Neural progenitor cell (in vitro differentiated cells): ENCODE results near the gene ELFN1. TPM values are rescaled to one million over a fixed set of nuclear protein-coding genes. Genes with fewer than 3 reads are reported as not detected.

ENCODE experiments used
- DNase-seq: peaks from one replicate; pipeline ENCODE4 v3.0.0-alpha.2; 2016; ENCODE audit warnings: low spot score
- H2AFZ ChIP-seq: fragments of 200-600 bp; sonication (generic); replicated peaks from 2 replicates; pipeline ENCODE4 v1.6.1; 2016; ENCODE audit warnings: antibody characterized with exemption
- H3F3A ChIP-seq: fragments of 200-600 bp; sonication (generic); 2 replicates; pipeline ENCODE4 v1.6.1; 2016; ENCODE audit warnings: antibody characterized with exemption, low read depth
- H3K27ac ChIP-seq: fragments of 200-600 bp; sonication (generic); 2 replicates; pipeline ENCODE4 v1.5.1; 2016; ENCODE audit warnings: mild to moderate bottlenecking
- H3K27me3 ChIP-seq: fragments of 200-600 bp; sonication (generic); 2 replicates; pipeline ENCODE4 v1.6.1; 2016; ENCODE audit warnings: mild to moderate bottlenecking, moderate library complexity
- H3K36me3 ChIP-seq: fragments of 200-600 bp; sonication (generic); 2 replicates; pipeline ENCODE4 v1.5.1; 2016
- H3K4me1 ChIP-seq: fragments of 200-600 bp; sonication (generic); 2 replicates; pipeline ENCODE4 v1.6.1; 2016; ENCODE audit warnings: mixed run types
- H3K4me2 ChIP-seq: fragments of 200-600 bp; sonication (generic); 2 replicates; pipeline ENCODE4 v1.6.1; 2016
- H3K4me3 ChIP-seq: fragments of 200-600 bp; sonication (generic); 2 replicates; pipeline ENCODE4 v1.5.1; 2016
- H3K79me2 ChIP-seq: fragments of 200-600 bp; sonication (generic); 2 replicates; pipeline ENCODE4 v1.6.1; 2016; ENCODE audit warnings: low read depth
- H3K9ac ChIP-seq: fragments of 200-600 bp; sonication (generic); 2 replicates; pipeline ENCODE4 v1.6.1; 2016
- H3K9me3 ChIP-seq: fragments of 200-600 bp; sonication (generic); 2 replicates; pipeline ENCODE4 v1.5.1; 2016; ENCODE audit warnings: low read depth
- H4K20me1 ChIP-seq: fragments of 200-600 bp; sonication (generic); 2 replicates; pipeline ENCODE4 v1.6.1; 2016; ENCODE audit warnings: low read depth
- H3K27ac Mint-ChIP-seq: 3 replicates; pipeline ENCODE4 v1.8.0; 2021; ENCODE audit warnings: mixed read lengths
- H3K27me3 Mint-ChIP-seq: 2 replicates; pipeline ENCODE4 v1.8.0; 2022; ENCODE audit warnings: low read depth, mild to moderate bottlenecking, inconsistent platforms, moderate library complexity, mixed read lengths; ENCODE audit not compliant: insufficient read depth
- H3K36me3 Mint-ChIP-seq: 3 replicates; pipeline ENCODE4 v1.8.0; 2021; ENCODE audit warnings: mixed read lengths
- H3K4me1 Mint-ChIP-seq: 3 replicates; pipeline ENCODE4 v1.8.0; 2021; ENCODE audit warnings: mixed read lengths
- H3K4me3 Mint-ChIP-seq: 3 replicates; pipeline ENCODE4 v1.8.0; 2021; ENCODE audit warnings: mild to moderate bottlenecking, moderate library complexity, mixed read lengths
- H3K9me3 Mint-ChIP-seq: 3 replicates; pipeline ENCODE4 v1.8.0; 2020; ENCODE audit warnings: mixed read lengths
- CTCF ChIP-seq: fragments of 200-600 bp; sonication (generic); IDR thresholded peaks from 2 replicates; pipeline ENCODE4 v1.5.1; 2017; ENCODE audit warnings: antibody characterized with exemption, mild to moderate bottlenecking
- EZH2 ChIP-seq: fragments of 200-600 bp; sonication (generic); IDR thresholded peaks from 2 replicates; pipeline ENCODE4 v1.6.1; 2017; ENCODE audit warnings: antibody characterized with exemption, mild to moderate bottlenecking, moderate library complexity
- EZH2phosphoT487 ChIP-seq: fragments of 200-600 bp; sonication (generic); IDR thresholded peaks from 2 replicates; pipeline ENCODE4 v1.6.1; 2017; ENCODE audit warnings: antibody characterized with exemption
- total RNA-seq: library from RNA; depleted of rRNA; stranded (reverse); fragments of >200 nt; gene quantifications from 2 replicates; pipeline ENCODE4 v1.2.3, GENCODE V29; 2015; ENCODE audit warnings: low replicate concordance

The ELFN1 gene
- total RNA-seq, 1 donor from 2014 or later: 2.2 TPM

GRCh38 chr7:1758028-1758858, 88.2 kb downstream of the ELFN1 start:
- H3K27me3 Mint-ChIP-seq: peaks cover 32% of the 10 kb centered on the region

DNA sequence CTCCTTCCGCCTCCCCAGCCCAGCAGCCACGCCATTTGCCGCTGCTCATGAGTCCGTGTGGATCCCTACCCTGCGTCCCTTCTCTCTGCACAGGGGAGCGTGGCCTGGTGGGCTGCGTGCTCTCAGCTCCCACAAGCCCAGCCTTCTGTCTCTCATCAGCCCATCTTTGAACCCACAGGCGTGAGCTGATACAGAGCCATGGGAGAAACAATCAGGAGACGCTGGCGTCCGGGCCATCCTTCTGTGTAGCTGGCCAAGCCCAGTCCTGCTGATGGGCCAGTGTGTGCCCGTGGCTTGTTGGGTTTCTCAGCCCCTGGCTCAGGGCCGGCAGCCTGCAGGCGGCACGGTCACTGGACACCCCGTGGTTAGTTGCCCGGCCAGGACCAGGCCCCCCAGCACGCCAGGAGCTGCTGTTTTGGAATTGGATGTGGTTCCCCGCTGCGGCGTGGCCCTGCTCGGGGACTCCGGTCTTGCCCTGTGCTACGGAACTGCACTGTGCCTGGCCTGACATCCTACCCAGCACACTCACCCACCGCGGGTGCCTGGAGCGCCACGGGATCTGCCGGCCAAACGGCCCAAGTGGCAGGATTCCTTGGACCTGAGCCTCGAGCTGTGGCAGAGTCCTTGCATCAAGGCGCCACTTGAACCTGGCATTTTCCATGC, 88.9 kb downstream of the ELFN1 start:
- TF ChIP-seq EZH2phosphoT487 (no peak), CTCF (no peak), EZH2 (no peak)
- Mint-ChIP-seq H3K36me3 (no peaks in the 10 kb centered on the region), H3K27me3 (peaks cover 32% of the 10 kb centered on the region)

More at GRCh38 chr7:1758028-1758858, 88.2 kb downstream of the ELFN1 start:
- TF ChIP-seq EZH2 (no peak), CTCF (peak; percentile 53), EZH2phosphoT487 (no peak)
- H3F3A ChIP-seq: peaks cover 7% of the 10 kb centered on the region
- peaks cover 11% of the 10 kb centered on the region for H3K9me3 Mint-ChIP-seq
- H3K27ac ChIP-seq: no peak overlapping the region
- H2AFZ ChIP-seq: no peak overlapping the region
- H3K9ac ChIP-seq: no peak overlapping the region
- no peak overlapping the region for H3K4me3 ChIP-seq
- no peaks in the 10 kb centered on the region for H3K36me3 ChIP-seq
- no peak overlapping the region for H3K4me3 Mint-ChIP-seq
- no peaks in the 10 kb centered on the region for H4K20me1 ChIP-seq
- H3K4me2 ChIP-seq: no peak overlapping the region
- no peaks in the 10 kb centered on the region for H3K9me3 ChIP-seq
- peaks cover 13% of the 10 kb centered on the region for H3K4me1 Mint-ChIP-seq
- H3K4me1 ChIP-seq: no peaks in the 10 kb centered on the region
- no peak overlapping the region for H3K27ac Mint-ChIP-seq
- no peaks in the 10 kb centered on the region for H3K79me2 ChIP-seq
- DNase-seq: peak; percentile 64
- H3K36me3 Mint-ChIP-seq: no peaks in the 10 kb centered on the region
- H3K27me3 ChIP-seq: peaks cover 42% of the 10 kb centered on the region

GRCh38 chr7:1761097-1761496, 91.0 kb downstream of the ELFN1 start:
- Mint-ChIP-seq H3K36me3 (no peaks in the 10 kb centered on the region), H3K4me3 (no peak overlapping the region), H3K4me1 (peaks cover 13% of the 10 kb centered on the region), H3K27me3 (peaks cover 24% of the 10 kb centered on the region), H3K27ac (no peak overlapping the region), H3K9me3 (peaks cover 14% of the 10 kb centered on the region)
- Histone ChIP-seq H3K27me3 (peaks cover 21% of the 10 kb centered on the region), H4K20me1 (no peaks in the 10 kb centered on the region), H3K4me2 (no peak overlapping the region), H3K4me3 (no peak overlapping the region), H3K4me1 (no peaks in the 10 kb centered on the region), H3F3A (peaks cover 7% of the 10 kb centered on the region), H3K36me3 (no peaks in the 10 kb centered on the region), H3K9ac (no peak overlapping the region), H3K27ac (no peak overlapping the region), H3K79me2 (no peaks in the 10 kb centered on the region), H2AFZ (no peak overlapping the region), H3K9me3 (peaks cover 9% of the 10 kb centered on the region)
- DNase-seq: no peak
- TF ChIP-seq EZH2phosphoT487 (no peak), CTCF (no peak), EZH2 (no peak)

More for the DNA sequence above, 88.9 kb downstream of the ELFN1 start:
- H3K4me1 ChIP-seq: no peaks in the 10 kb centered on the region
- H3K27me3 ChIP-seq: peaks cover 41% of the 10 kb centered on the region
- no peak overlapping the region for H2AFZ ChIP-seq
- H3K36me3 ChIP-seq: no peaks in the 10 kb centered on the region
- H3K4me2 ChIP-seq: no peak overlapping the region
- Mint-ChIP-seq H3K27ac (no peak overlapping the region), H3K9me3 (peaks cover 12% of the 10 kb centered on the region), H3K4me3 (no peak overlapping the region), H3K4me1 (peaks cover 13% of the 10 kb centered on the region)
- H3K27ac ChIP-seq: no peak overlapping the region
- peaks cover 1% of the 10 kb centered on the region for H3K9me3 ChIP-seq
- H4K20me1 ChIP-seq: no peaks in the 10 kb centered on the region
- peaks cover 7% of the 10 kb centered on the region for H3F3A ChIP-seq
- H3K4me3 ChIP-seq: no peak overlapping the region
- no peak for DNase-seq
- no peaks in the 10 kb centered on the region for H3K79me2 ChIP-seq
- no peak overlapping the region for H3K9ac ChIP-seq
